ENCODE data around the gene NUMB.
A peak's percentile ranks its signal among the peaks of the same experiment; 100 is the strongest.
"Not testable (repeated sequence)": the region's sequence is repeated elsewhere in the genome, so short reads cannot be mapped to it uniquely, and the experiment has no call there.

The NUMB gene

GRCh38 chr14:73349091-73349490 lies 109.3 kb downstream of the NUMB start:
- DNase-seq = not testable (repeated sequence)

GRCh38 chr14:73344319-73344718 lies 114.0 kb downstream of the NUMB start:
- no peak for DNase-seq

DNA sequence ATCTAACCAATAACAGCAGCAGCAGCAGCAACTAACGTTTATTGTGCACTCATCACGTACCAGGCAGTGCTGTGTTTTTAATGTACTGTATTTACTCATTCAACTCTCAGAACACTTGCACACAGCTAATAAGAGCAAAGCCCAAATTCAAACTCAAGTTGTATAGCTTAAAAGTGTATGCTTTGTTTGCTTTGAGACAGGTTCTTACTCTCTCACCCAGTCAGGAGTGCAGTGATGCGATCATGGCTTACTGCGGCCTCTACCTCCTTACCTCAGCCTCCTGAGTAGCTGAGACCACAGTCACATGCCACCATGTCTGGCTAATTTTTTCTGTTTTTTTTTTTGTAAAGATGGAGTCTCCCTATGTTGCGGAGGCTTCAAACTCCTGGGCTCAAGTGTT lies 115.7 kb downstream of the NUMB start:
- DNase-seq = no peak

GRCh38 chr14:73339846-73340595 lies 118.3 kb downstream of the NUMB start:
- DNase-seq = no peak

DNA sequence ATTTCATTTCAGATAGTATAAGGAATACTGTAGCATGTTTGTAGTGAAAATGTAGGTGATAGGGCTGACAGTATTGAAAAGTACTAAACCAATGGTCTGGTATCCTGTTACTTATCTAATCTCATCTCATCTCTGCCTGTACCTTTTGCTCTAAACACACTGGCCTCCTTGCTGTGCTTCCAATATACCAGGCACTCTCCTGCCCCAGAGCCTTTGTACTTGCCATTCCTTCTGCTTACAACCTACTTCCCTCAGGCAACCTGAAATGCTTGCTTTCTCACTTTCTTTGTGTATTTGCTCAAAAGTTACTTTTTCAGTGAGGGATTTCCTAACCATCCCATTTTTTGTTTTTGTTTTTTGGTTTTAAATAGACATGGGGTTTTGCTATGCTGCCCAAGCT lies 119.1 kb downstream of the NUMB start:
- no peak for DNase-seq

DNA sequence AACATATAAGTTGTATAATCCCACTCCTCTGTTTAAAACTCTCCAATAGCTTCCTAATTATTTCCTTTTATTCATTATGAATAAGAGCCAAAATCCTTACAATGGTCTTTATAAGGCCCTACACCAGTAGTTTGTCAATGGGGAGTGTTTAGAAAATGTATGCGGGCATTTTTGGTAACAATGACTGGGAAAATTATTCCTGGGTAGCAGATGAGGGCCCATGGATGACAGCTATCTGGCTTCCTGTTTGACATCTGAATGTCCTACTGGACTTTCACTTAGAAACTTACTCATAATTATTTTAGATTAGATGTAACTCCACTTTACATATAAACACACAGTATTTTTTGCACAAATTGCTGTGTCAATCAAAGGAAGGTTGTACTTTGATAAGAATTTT lies 119.8 kb downstream of the NUMB start:
- DNase-seq = no peak

GRCh38 chr14:73333031-73333430 lies 125.3 kb downstream of the NUMB start:
- DNase-seq = no peak

- no peak for DNase-seq
Measured at GRCh38 chr14:73325630-73326299, 132.6 kb downstream of the NUMB start.

- DNase-seq = no peak
Measured at GRCh38 chr14:73325063-73325462, 133.3 kb downstream of the NUMB start.

GRCh38 chr14:73324533-73324932 lies 133.8 kb downstream of the NUMB start:
- no peak for DNase-seq

- DNase-seq = no peak
Measured at GRCh38 chr14:73323896-73324399, 134.4 kb downstream of the NUMB start.

- DNase-seq = no peak
Measured at GRCh38 chr14:73313151-73313550, 145.2 kb downstream of the NUMB start.

DNA sequence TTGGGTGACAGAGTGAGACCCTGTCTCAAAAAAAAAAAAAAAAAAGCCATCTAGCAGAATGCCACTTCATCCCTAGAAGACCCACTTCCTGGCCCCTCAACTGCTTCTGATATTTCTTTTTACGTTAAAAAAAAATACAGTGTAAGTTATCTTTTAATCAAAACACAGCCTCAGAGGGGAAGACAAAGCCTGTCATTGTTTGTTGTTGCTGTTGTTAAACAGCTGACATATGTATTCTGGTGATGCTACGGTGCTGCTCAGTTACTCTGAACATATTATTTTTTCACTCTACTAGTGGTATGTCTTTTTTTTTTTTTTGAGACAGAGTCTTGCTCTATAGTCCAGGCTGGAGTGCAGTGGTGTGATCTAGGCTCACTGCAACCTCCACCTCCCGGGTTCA lies 145.7 kb downstream of the NUMB start:
- no peak for DNase-seq

- DNase-seq = no peak
Measured at GRCh38 chr14:73311708-73312030, 146.7 kb downstream of the NUMB start.

- not testable (repeated sequence) for DNase-seq
Measured at GRCh38 chr14:73309207-73309606, 149.1 kb downstream of the NUMB start.

GRCh38 chr14:73307261-73307660 lies 151.1 kb downstream of the NUMB start:
- no peak for DNase-seq

DNA sequence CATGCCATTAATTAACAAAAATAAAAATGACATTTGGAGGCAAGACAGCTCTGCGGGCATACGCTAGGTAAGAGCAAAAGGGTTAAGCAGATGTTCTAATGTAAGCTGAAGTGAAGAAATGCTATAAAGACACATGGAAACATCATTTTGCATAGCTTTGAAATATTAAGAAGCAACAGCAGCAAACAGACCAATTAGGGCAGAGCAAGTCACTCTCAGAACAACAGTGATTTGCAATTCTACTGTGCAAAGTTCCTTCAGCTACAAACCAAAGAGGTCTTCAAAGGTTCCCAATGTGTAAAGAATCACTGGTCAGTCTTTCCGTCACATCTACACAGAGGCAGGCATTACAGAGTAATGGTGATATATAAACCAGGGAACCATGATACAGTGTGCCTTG lies 152.8 kb downstream of the NUMB start:
- no peak for DNase-seq

DNA sequence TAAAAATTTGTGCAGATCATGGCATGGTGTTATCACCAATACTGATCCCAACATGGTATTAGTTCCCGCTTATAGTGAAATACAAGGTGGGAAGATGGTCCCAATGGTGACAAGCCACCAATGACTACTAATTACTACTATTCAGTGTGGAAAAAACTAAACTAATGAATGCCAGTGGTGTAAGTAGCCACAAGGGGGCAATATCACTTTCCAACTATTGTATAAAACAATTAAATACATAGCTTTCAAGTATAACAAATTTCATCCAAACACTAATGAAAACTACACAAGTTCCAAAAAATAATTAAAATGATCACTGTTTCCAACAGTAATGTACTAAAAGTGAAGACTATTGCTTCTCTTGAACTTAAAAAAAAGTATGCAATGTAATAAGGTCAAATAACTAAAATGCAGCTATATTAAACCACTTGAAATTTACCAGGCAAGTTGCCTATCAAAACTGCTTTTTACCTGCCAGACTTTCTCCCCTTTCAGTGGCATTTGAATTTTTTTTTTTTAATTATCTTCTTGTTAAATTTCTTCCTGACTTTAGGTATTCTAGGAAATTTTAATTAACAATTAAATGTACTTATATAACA lies 163.0 kb downstream of the NUMB start:
- DNase-seq = peak in 1 of 2 donors; percentile 20

DNA sequence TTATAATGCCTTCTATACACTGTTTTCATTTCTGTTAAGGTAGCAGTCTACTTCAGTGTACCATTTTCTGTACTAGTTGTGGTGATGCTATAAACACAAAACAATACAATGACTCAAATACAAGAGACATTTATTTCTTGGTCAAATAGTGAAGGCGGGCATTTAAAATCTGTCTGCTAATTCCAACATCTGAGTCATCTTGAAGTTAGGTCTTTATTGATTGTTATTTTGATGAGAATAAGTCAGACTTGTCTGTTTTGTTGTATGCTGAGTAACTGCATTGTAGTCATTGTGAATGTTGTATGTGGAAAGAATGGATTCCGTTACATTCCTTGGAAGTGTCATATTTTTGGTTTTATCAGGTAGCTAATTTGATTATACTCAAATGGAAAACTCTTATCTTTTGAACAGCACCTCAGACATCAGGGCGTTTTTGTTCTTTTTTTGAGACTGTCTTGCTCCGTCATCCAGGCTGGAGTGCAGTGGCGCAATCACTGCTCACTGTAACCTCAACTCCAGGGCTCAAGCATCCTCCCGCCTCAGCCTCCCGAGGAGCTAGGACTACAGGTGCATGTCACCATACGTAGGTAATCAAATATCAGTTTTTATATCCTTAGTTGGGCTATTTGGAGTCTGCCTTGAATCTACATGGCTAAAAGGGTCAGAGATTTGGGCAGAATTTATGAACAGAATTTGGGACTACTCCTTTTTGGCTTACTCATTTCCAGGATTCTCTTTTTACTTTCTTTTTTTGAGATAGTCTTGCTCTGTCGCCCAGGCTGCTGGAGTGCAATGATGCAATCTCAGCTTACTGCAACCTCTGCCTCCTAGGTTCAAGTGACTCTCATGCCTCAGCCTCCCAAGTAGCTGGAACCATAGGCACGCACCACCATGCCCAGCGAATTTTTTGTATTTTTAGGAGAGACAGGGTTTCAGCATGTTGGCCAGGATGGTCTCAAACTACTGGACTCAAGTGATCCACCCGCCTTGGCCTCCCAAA lies 164.3 kb downstream of the NUMB start:
- no peak for DNase-seq

GRCh38 chr14:73290279-73290678 lies 168.1 kb downstream of the NUMB start:
- DNase-seq = no peak

- no peak for DNase-seq
Measured at GRCh38 chr14:73289729-73290128, 168.6 kb downstream of the NUMB start.

- DNase-seq = no peak
Measured at GRCh38 chr14:73289308-73289707, 169.0 kb downstream of the NUMB start.

GRCh38 chr14:73287071-73287470 lies 171.3 kb downstream of the NUMB start:
- no peak for DNase-seq

Data from activated CD4-positive, alpha-beta T cell treated with anti-CD3 and anti-CD28 coated beads for 4 hours (primary cell).